Neuron (in vitro differentiated cells): ENCODE data around the gene IFT22.
"Not testable (repeated sequence)": the region's sequence is repeated elsewhere in the genome, so short reads cannot be mapped to it uniquely, and the experiment has no call there.

Experiments used
- H2AFZ ChIP-seq: one replicate; pipeline ENCODE4 v1.6.1; 2013; ENCODE audit warnings: low read depth, mild to moderate bottlenecking, inconsistent platforms, low read length, moderate library complexity
- H3K27me3 ChIP-seq: one replicate; pipeline ENCODE4 v1.6.1; 2013; ENCODE audit warnings: low read length; ENCODE audit not compliant: insufficient read depth
- H3K36me3 ChIP-seq: one replicate; pipeline ENCODE4 v1.6.1; 2013; ENCODE audit warnings: low read length; ENCODE audit not compliant: insufficient read depth
- H3K4me1 ChIP-seq: one replicate; pipeline ENCODE4 v1.6.1; 2013; ENCODE audit warnings: low read length; ENCODE audit not compliant: insufficient read depth
- H3K4me3 ChIP-seq: 2 replicates; pipeline ENCODE4 v1.5.1; 2013; ENCODE audit warnings: mild to moderate bottlenecking, low read length, moderate library complexity
- H3K9me3 ChIP-seq: one replicate; pipeline ENCODE4 v1.6.1; 2013; ENCODE audit warnings: low read length

IFT22 gene

DNA sequence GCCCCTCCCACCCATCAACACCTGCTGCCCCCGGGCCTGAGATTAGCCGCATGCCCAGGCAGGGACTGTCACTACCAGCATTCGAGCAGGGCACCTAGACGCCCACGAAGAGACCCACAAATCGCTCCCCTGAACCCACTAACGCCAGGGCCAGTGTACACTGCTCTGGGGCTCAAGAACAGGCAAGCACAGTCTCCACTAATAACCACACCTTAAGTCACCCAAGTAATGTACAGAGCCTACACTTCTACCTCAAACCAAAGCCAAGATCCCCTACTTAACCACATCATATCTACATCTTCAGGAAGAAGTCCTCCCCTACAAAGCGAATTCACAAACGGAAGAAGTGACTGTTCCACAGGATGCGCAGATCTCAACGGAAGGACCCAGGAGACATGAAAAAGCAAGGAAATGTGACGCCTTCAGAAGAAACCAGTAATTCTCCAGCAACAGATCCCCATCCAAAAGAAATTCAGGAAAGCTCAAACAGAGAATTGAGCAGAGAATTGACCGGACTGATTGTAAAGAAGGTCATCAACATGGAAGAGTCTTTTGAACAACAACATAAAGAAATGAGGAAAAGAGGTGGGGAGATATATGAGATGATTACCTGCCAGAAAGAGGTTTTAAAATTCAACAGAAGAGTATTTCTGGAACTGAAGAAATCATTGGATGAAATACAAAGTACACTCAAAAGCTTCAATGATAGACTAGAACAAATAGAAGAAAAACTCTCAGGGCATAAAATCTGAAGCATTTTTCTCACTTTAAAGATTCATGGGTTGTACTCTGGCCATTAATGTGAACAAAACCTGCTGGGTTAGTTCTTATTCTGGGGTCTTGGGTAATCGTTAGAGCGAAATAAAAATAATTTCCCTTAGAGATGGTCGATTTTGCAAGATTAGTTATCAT lies 20.9 kb downstream of the IFT22 start:
- H3K9me3 ChIP-seq: peaks cover 36% of the 10 kb centered on the region
- H3K4me3 ChIP-seq: no peak overlapping the region
- no peaks in the 10 kb centered on the region for H3K36me3 ChIP-seq
- H3K4me1 ChIP-seq: no peaks in the 10 kb centered on the region
- no peak overlapping the region for H2AFZ ChIP-seq
- H3K27me3 ChIP-seq: peaks cover 62% of the 10 kb centered on the region

DNA sequence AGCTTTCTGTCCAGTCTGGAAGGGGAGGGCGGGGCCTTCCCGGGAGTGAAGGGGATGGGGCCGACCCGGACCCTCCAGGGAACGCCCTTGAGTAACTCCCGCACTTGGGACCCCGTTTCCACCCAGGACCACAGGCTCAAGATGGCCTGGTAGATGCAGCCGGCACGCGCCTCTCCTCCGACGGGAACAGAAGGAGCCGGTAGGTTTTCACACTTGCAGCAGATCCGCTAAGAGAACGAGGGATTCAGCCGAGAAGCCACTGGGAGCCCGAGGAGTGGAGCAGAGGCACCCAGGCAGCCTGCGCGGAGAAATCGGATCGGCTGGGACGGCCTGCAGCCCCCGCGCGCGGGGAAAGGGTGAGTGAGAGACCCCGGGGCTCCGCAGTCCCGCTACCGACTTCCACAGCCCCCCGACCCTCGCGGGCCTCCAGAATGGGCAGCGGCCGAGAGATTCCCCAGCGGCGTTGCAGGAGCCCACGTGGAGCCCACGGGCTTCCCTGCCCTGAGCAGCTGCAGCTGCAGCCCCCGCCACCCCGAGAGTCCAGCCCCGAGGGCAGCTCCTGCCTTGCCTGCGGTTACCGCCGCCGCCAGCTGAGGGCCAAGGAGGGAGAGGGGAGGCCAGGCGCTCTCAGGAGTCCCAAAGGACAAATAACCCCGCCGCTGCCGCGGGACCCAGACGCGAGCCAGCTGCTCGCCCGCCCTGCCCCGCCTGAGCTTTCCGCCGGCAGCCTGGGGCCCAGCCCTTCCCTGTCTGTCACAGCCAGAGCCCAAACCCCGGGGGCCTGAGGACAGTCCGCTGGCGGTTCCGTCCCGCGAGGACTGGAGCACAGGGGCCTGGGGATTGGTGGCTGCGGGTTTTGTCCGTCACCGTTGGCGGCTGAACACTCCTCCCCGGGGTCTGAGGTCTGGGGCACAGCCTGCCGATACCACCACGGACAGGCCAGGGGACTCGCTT lies 21.8 kb downstream of the IFT22 start:
- Histone ChIP-seq H2AFZ (no peak overlapping the region), H3K4me3 (no peak overlapping the region), H3K9me3 (peaks cover 35% of the 10 kb centered on the region), H3K4me1 (no peaks in the 10 kb centered on the region), H3K36me3 (no peaks in the 10 kb centered on the region), H3K27me3 (peaks cover 61% of the 10 kb centered on the region)

DNA sequence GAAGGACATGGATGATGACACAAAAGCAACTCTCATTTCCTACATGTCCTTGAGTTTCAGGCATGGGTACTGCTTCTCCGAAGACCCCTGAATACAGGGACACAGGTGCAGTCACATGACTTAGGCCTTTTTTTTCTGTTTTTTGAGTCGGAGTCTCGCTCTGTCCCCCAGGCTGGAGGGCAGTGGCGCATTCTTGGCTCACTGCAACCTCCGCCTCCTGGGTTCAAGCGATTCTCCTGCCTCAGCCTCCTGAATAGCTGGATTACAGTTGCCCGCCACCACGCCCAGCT lies 26.8 kb downstream of the IFT22 start:
- Histone ChIP-seq H2AFZ (no peak overlapping the region), H3K4me3 (no peak overlapping the region), H3K9me3 (peaks cover 3% of the 10 kb centered on the region), H3K36me3 (no peaks in the 10 kb centered on the region), H3K27me3 (peaks cover 44% of the 10 kb centered on the region), H3K4me1 (no peaks in the 10 kb centered on the region)

GRCh38 chr7:101294039-101294831 lies 27.4 kb downstream of the IFT22 start:
- Histone ChIP-seq H3K9me3 (peaks cover 3% of the 10 kb centered on the region), H2AFZ (no peak overlapping the region), H3K4me1 (no peaks in the 10 kb centered on the region), H3K4me3 (no peak overlapping the region), H3K36me3 (no peaks in the 10 kb centered on the region), H3K27me3 (peaks cover 38% of the 10 kb centered on the region)

DNA sequence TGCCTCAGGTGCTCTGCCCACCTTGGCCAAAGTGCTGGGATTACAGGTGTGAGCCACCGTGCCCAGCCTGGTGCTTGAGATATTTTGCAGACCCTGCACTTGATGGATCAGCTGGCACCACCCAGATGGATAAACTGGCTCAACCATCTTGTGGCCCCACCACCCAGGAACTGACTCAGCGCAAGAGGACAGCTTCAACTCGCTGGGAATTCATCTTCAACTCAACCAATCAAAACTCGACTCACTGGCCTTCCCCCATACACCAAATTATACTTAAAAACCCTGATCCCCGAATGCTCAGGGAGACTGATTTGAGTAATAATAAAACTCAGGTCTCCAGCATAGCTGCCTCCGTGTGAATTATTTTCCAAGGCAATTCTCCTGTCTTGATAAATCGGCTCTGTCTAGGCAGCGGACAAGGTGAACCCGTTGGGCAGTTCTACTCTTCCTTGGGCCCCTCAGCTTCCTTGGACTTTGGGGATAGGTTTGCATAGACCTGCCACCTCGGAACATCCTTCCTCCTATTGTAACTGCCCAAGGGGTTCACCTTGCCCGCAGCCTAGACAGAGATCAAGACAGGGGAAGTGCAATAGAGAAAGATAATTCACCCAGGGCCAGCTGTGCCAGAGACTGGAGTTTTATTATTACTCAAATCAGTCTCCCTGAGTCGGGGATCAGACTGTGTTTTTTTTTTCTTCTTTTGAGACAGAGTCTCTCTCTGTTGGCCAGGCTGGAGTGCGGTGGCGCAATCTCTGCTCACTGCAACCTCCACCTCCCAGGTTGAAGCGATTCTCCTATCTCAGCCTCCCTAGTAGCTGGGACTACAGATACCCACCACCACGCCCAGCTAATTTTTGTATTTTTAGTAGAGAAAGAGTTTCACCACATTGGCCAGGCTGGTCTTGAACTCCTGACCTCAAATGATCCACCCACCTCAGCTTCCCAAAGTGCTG lies 28.3 kb downstream of the IFT22 start:
- not testable (repeated sequence) for H3K36me3 ChIP-seq, H3K4me3 ChIP-seq, H2AFZ ChIP-seq, H3K4me1 ChIP-seq, H3K9me3 ChIP-seq
- H3K27me3 ChIP-seq: peaks cover 32% of the 10 kb centered on the region

DNA sequence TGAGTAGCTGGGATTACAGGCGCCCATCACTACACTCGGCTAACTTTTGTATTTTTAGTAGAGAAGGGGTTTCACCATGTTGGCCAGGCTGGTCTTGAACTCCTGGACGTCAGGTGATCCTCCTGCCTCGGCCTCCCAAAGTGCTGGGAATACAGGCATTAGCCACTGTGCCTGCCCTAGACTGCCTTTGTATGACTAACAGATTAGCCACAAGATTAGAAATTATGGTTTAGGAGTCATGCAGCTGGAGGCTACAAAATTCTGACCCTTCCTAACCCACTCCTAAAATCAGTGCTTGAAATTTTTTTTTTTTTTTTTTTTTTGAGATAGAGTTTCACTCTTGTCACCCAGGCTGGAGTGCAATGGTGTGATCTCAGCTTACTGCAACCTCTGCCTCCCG lies 29.0 kb downstream of the IFT22 start:
- not testable (repeated sequence) for H3K9me3 ChIP-seq, H3K36me3 ChIP-seq, H3K4me1 ChIP-seq, H2AFZ ChIP-seq, H3K4me3 ChIP-seq
- H3K27me3 ChIP-seq: peaks cover 28% of the 10 kb centered on the region

GRCh38 chr7:101290186-101291037 lies 31.2 kb downstream of the IFT22 start:
- peaks cover 32% of the 10 kb centered on the region for H3K27me3 ChIP-seq
- H3K9me3 ChIP-seq, H3K4me1 ChIP-seq, H3K4me3 ChIP-seq, H2AFZ ChIP-seq, H3K36me3 ChIP-seq: not testable (repeated sequence)

DNA sequence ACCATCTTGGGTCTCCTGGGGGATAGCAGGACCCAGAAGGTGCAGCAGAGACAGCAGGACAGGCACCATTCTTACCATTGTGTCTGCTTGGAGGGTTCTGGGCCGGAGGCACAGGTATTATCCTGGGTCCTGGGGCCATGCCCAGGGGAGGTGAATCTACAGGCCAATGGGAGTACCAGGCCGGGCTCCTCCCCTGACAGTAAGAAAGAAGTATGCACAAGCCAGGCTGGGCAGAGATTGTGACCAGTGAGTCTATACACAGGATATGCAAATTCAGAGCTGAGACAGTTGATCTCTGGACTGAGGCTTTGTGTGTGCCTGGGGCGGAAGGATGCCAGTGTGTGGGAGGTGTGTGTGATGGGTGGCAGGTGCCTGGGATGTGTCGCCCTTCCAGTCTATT lies 31.9 kb downstream of the IFT22 start:
- H2AFZ ChIP-seq, H3K4me3 ChIP-seq, H3K4me1 ChIP-seq, H3K36me3 ChIP-seq, H3K9me3 ChIP-seq: not testable (repeated sequence)
- H3K27me3 ChIP-seq: peaks cover 30% of the 10 kb centered on the region

DNA sequence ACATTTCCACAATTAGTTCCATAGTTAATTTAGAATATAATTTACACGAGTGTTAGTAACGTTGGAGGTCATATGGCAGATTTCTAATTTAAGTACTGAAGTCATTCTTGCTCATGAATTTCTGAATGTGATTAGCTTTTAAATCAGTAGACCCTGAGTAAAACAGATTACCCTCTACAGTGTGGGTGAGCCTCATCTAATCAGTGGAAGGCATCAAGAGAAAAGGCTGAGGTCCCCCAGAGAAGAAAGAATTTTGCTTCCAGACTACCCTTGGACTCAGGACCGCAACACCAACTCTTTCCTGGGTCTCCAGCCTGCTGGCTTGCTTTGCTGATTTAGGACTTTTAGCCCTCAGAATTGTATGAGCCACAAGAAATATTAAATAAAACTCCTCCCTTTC lies 33.2 kb downstream of the IFT22 start:
- no peak overlapping the region for H3K4me3 ChIP-seq
- H3K9me3 ChIP-seq: no peaks in the 10 kb centered on the region
- no peaks in the 10 kb centered on the region for H3K4me1 ChIP-seq
- H3K27me3 ChIP-seq: peaks cover 19% of the 10 kb centered on the region
- H2AFZ ChIP-seq: no peak overlapping the region
- no peaks in the 10 kb centered on the region for H3K36me3 ChIP-seq

DNA sequence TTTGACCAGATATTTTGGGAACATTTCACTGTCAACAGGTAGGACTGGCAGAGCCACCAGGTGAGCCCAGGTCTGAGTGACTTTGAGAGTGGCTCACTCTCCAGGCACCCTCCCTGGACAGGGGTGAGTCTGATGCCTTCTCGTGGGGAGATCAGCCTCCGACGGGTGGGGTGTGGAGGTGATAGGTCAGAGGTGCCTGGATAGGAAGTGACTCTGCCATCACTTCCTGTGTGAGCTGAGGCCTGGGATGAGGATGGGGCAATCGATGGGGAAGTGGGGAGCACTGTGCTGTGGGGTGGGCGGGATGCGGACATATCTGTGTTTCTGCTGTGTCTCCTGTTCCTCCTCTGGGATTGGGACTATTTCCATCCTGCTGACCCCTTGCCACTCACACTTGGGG lies 34.6 kb downstream of the IFT22 start:
- H3K36me3 ChIP-seq: no peaks in the 10 kb centered on the region
- no peak overlapping the region for H3K4me3 ChIP-seq
- H3K4me1 ChIP-seq: no peaks in the 10 kb centered on the region
- no peak overlapping the region for H2AFZ ChIP-seq
- no peaks in the 10 kb centered on the region for H3K9me3 ChIP-seq
- H3K27me3 ChIP-seq: peaks cover 12% of the 10 kb centered on the region

DNA sequence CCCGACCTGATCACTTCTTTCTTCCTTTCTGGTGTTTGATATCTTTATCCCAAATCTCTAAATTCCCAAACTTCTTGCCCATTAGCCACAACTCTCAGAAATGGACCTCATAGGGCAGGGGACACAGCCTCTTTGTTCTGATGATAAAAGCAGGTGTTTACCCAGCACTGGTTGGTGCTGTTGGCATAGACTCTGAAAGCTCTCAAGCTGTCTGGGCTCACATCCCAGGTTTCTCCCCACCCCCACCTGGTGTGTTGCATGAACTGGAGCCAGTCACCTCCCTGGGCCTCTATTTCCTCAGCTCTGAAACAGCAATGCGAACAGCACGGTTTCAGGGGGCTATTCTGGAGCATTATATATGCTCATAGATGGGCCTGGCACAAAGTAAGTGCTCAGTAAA lies 35.7 kb downstream of the IFT22 start:
- H3K27me3 ChIP-seq, H2AFZ ChIP-seq, H3K4me1 ChIP-seq, H3K9me3 ChIP-seq, H3K4me3 ChIP-seq, H3K36me3 ChIP-seq: not testable (repeated sequence)
